ENCODE data around the gene MYO16.

DNA sequence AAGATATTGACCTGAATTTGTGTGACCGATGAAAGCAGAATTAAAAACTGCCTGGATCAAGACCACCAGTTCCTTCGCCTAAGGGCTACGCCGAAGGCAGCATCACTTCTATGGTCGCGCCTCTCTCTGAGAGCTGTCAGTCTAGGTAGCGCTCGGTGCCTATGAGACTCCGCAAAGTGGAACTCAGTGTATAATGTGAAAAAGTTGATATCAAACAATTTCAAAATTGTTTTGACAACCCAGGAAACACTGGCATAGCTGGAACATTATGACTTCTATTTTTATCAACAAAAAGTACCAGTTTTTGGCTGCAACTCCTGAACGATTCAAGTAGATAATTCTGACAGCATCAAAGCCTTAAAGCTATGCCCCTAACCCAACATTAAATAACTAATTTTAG, 223.6 kb downstream of the MYO16 start:
- no peak for TF ChIP-seq YY1 (IDR thresholded peaks at IDR 0.05; ENCODE audit: insufficient read depth, insufficient read length)
- no peak for TF ChIP-seq SUZ12 (IDR thresholded peaks at IDR 0.05; ENCODE audit: extremely low read depth, insufficient read depth, insufficient read length)
- TF ChIP-seq ZNF274 (IDR thresholded peaks at IDR 0.05; ENCODE audit: low read depth, low read length) = no peak
